Aorta (tissue), 5 donors: ENCODE measurements around the gene IL1A. TPM values are rescaled to one million over a fixed set of nuclear protein-coding genes. Genes with fewer than 3 reads are reported as not detected.

Source experiments
- ATAC-seq: fragments of 200-7000 bp; cut with Tn5 transposase; one replicate; pipeline ENCODE4 v1.9.1; 2022; ENCODE audit warnings: moderate library complexity; ENCODE audit not compliant: low FRiP score
- DNase-seq, 2 donors: peaks; one replicate each; pipeline ENCODE4 v3.0.0-alpha.2; 2020
- H3K27ac ChIP-seq, 2 donors: one replicate each; pipeline ENCODE4 v1.5.1; 2013; ENCODE audit warnings: low read length in 2 of 2, mild to moderate bottlenecking in 2 of 2, moderate library complexity in 2 of 2, control low read depth in 1 of 2, inconsistent platforms in 1 of 2, low read depth in 1 of 2
- H3K27me3 ChIP-seq, 2 donors: one replicate each; pipeline ENCODE4 v1.6.1; 2013; ENCODE audit warnings: control low read depth in 1 of 2, low read length in 1 of 2, mild to moderate bottlenecking in 1 of 2, moderate library complexity in 1 of 2; ENCODE audit not compliant: insufficient read depth in 2 of 2, control insufficient read depth in 1 of 2
- H3K36me3 ChIP-seq, 2 donors: one replicate each; pipeline ENCODE4 v1.6.1; 2013; ENCODE audit warnings: control low read depth in 1 of 2, low read length in 1 of 2, mild to moderate bottlenecking in 1 of 2; ENCODE audit not compliant: insufficient read depth in 2 of 2, control insufficient read depth in 1 of 2
- H3K4me1 ChIP-seq, 2 donors: one replicate each; pipeline ENCODE4 v1.6.1; 2013; ENCODE audit warnings: low read length in 2 of 2, control low read depth in 1 of 2, mild to moderate bottlenecking in 1 of 2, moderate library complexity in 1 of 2; ENCODE audit not compliant: insufficient read depth in 2 of 2, control insufficient read depth in 1 of 2
- H3K4me3 ChIP-seq, 2 donors: one replicate each; pipeline ENCODE4 v1.5.1; 2013; ENCODE audit warnings: low read length in 2 of 2, control low read depth in 1 of 2, mild to moderate bottlenecking in 1 of 2
- H3K9me3 ChIP-seq: one replicate; pipeline ENCODE4 v1.6.1; 2013; ENCODE audit warnings: mild to moderate bottlenecking, low read length; ENCODE audit not compliant: control insufficient read depth
- WGBS, 2 donors: extraction: QIAGEN DNeasy Blood & Tissue Kit; methylation state at CpG; one replicate each; pipeline ENCODE4 v1.1.7; 2013; 5-methylcytosine and 5-hydroxymethylcytosine counted together
- intact Hi-C, 2 donors: fragments of 100-400 bp; cut with DNase I; formaldehyde crosslinking; loops; one replicate each; pipeline versions ENCODE4 v1.14.2 to v1.15.0; 2022
- polyA plus RNA-seq, 2 donors: library from polyadenylated mRNA; stranded (reverse); fragments of 200-250 nt; gene quantifications; one replicate each; pipeline ENCODE4 v1.2.3, GENCODE V29; 2013
- total RNA-seq, 2 donors: library from RNA; stranded (reverse); fragmentation: NEBNext Ultra II Directional; extraction: Animal tissue kit (Norgen Biotek cat#: 25700); gene quantifications; one replicate each; pipeline ENCODE4 v1.2.1, GENCODE V29; 2021
- donor health status: healthy with polysubstance abuse.
- donor health status: Bipolar disorder and iron deficiency.
- donor health status: DM: no; HTN: no; CAD: no.
- donor health status: DM: no; HTN: no; CAD: no.
- donor health status: DM: yes; HTN: yes; CAD: no.

The IL1A gene
- total and polyA plus RNA-seq, 4 donors = 0.19 TPM; not detected in 3

GRCh38 chr2:112789186-112789585, 4.9 kb upstream of the IL1A start:
- Histone ChIP-seq H3K9me3 (no peaks in the 10 kb centered on the region), H3K36me3 (no peaks in the 10 kb centered on the region), H3K4me1 (no peaks in the 10 kb centered on the region), H3K27ac (no peak overlapping the region), H3K27me3 (no peaks in the 10 kb centered on the region), H3K4me3 (no peak overlapping the region)
- ATAC-seq (no peak), DNase-seq (no peak)
- WGBS, 2 donors = 86 to 88% methylated on average over 1 of the region's 1 CpG
- intact Hi-C loops = no loop called here

DNA sequence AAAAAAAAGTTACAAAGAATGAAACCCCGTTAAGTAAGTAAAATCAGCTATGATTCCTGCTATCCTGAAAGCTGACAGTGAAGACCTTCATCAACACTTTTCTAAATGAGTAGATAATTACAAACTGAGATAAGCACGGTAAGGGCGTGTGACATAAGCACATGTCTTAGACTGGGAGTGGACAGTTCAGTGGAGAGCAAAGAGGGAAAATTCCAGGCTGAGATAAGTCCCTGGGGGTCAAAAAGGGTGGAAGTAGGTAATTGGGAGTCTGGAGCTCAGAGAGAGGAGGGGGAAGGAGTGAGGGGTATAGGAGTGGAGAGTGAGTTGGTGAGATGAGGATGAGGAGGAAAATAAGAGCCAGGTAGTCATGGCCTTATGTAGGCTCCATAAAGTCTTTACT, 4.4 kb upstream of the IL1A start:
- H3K27me3 ChIP-seq = no peaks in the 10 kb centered on the region
- no peaks in the 10 kb centered on the region for H3K36me3 ChIP-seq
- 91% methylated on average over 3 of the region's 3 CpGs for WGBS, 2 donors
- H3K9me3 ChIP-seq = no peaks in the 10 kb centered on the region
- DNase-seq = no peak
- no peak overlapping the region for H3K27ac ChIP-seq
- H3K4me1 ChIP-seq = no peaks in the 10 kb centered on the region
- intact Hi-C loops = no loop called here
- no peak for ATAC-seq
- no peak overlapping the region for H3K4me3 ChIP-seq

GRCh38 chr2:112787729-112788393, 3.6 kb upstream of the IL1A start:
- no peaks in the 10 kb centered on the region for H3K36me3 ChIP-seq
- no peak for DNase-seq
- WGBS, 2 donors = 87 to 89% methylated on average over 4 of the region's 4 CpGs
- no peaks in the 10 kb centered on the region for H3K27me3 ChIP-seq
- no peak overlapping the region for H3K27ac ChIP-seq
- intact Hi-C loops = no loop called here
- H3K4me1 ChIP-seq = no peaks in the 10 kb centered on the region
- H3K9me3 ChIP-seq = no peaks in the 10 kb centered on the region
- no peak overlapping the region for H3K4me3 ChIP-seq
- ATAC-seq = no peak

- Histone ChIP-seq H3K27ac (no peak overlapping the region), H3K27me3 (no peaks in the 10 kb centered on the region), H3K9me3 (no peaks in the 10 kb centered on the region), H3K36me3 (no peaks in the 10 kb centered on the region), H3K4me1 (no peaks in the 10 kb centered on the region), H3K4me3 (no peak overlapping the region)
- no peak for DNase-seq
- no peak for ATAC-seq
- intact Hi-C loops = no loop called here
- WGBS, 2 donors = 93% methylated on average over 3 of the region's 3 CpGs
Observed at GRCh38 chr2:112787294-112787693, 3.0 kb upstream of the IL1A start.

- H3K4me3 ChIP-seq = no peak overlapping the region
- 88 to 93% methylated on average over 3 of the region's 3 CpGs for WGBS, 2 donors
- no peaks in the 10 kb centered on the region for H3K27me3 ChIP-seq
- H3K9me3 ChIP-seq = no peaks in the 10 kb centered on the region
- H3K4me1 ChIP-seq = no peaks in the 10 kb centered on the region
- no peak for DNase-seq
- no peaks in the 10 kb centered on the region for H3K36me3 ChIP-seq
- intact Hi-C loops = no loop called here
- ATAC-seq = no peak
- H3K27ac ChIP-seq = no peak overlapping the region
Observed at GRCh38 chr2:112783187-112783714, 1.0 kb downstream of the IL1A start.

DNA sequence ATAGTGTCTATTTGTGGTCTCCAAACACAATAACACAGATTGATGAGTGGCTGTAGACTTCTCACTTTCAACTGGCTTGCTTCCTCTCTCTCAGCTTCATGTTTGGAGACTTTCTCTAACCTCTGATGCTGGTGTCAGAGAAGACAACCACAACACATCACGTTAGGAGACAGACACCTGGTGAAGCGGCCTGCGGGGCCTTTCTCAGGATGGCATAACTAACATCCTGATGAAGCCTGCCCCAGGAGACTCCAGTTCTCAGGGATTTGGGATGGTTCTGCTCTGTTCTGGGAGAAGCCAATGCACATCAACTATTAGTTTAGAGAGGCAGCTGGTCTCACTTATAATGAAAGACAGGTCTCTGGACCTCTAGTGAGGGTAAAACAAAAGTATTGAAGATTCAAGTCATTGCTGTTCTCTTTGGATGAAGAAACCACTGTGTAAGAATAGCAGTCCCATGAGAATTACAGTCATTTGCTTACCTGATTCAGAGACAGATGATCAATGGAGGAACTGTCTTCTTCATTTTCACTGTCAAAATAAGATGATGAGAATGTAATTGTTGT, 2.0 kb downstream of the IL1A start:
- no peaks in the 10 kb centered on the region for H3K9me3 ChIP-seq
- intact Hi-C loops = no loop called here
- no peaks in the 10 kb centered on the region for H3K36me3 ChIP-seq
- ATAC-seq (no peak), DNase-seq (no peak)
- H3K27ac ChIP-seq = no peak overlapping the region
- H3K4me3 ChIP-seq = no peak overlapping the region
- no peaks in the 10 kb centered on the region for H3K27me3 ChIP-seq
- 88 to 91% methylated on average over 3 of the region's 3 CpGs for WGBS, 2 donors
- no peaks in the 10 kb centered on the region for H3K4me1 ChIP-seq

- Histone ChIP-seq H3K4me3 (no peak overlapping the region), H3K27ac (no peak overlapping the region), H3K9me3 (no peaks in the 10 kb centered on the region), H3K4me1 (no peaks in the 10 kb centered on the region), H3K36me3 (no peaks in the 10 kb centered on the region), H3K27me3 (no peaks in the 10 kb centered on the region)
- ATAC-seq (no peak), DNase-seq (no peak)
- intact Hi-C loops = no loop called here
- 79 to 94% methylated on average over 1 of the region's 1 CpG for WGBS, 2 donors
Observed at GRCh38 chr2:112779598-112779997, 4.7 kb downstream of the IL1A start.

DNA sequence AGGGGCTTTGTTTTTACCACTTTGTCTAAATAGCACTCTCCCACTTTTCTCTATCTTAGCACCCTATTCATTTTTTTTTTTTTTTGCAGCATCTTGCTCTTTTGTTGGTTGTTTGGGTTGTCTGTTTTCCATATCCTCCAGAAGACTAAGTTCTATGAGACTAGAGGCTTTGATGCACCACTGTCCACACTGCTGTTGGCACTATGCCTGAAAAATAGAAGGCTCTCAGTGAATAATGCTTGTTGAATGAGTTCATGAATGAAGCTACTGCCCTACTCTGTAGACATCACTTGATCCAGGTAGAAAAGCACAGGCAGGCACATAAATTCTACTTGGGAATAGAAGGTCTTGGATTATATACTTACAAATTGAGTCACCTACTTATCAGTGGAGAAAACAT, 7.3 kb downstream of the IL1A start:
- Histone ChIP-seq H3K27ac (no peak overlapping the region), H3K4me1 (no peaks in the 10 kb centered on the region), H3K4me3 (no peak overlapping the region), H3K9me3 (no peaks in the 10 kb centered on the region), H3K36me3 (no peaks in the 10 kb centered on the region), H3K27me3 (no peaks in the 10 kb centered on the region)
- intact Hi-C loops = no loop called here
- ATAC-seq = no peak
- no peak for DNase-seq

- Histone ChIP-seq H3K9me3 (no peaks in the 10 kb centered on the region), H3K27me3 (no peaks in the 10 kb centered on the region), H3K4me1 (no peaks in the 10 kb centered on the region), H3K36me3 (no peaks in the 10 kb centered on the region), H3K27ac (no peak overlapping the region), H3K4me3 (no peak overlapping the region)
- DNase-seq = no peak
- no peak for ATAC-seq
- WGBS, 2 donors = 89 to 97% methylated on average over 1 to 3 of the region's 3 CpGs
- intact Hi-C loops = no loop called here
Observed at GRCh38 chr2:112776113-112776512, 8.2 kb downstream of the IL1A start.
